WTC11 (cell line): ENCODE measurements around the gene PEAK1. TPM values are rescaled to one million over a fixed set of nuclear protein-coding genes. Genes with fewer than 3 reads are reported as not detected.

ENCODE experiments used
- ATAC-seq: fragments of 200-7000 bp; cut with Tn5 transposase; 2 replicates; pipeline ENCODE4 v1.10.0; 2021; ENCODE audit warnings: mild to moderate bottlenecking, moderate library complexity
- CTCF ChIA-PET: fragments of 300-600 bp; sonication (Branson Sonifier 250); formaldehyde crosslinking; loops from one replicate; lab custom pipeline; 2021; ENCODE audit warnings: antibody characterized with exemption; lab: Charles Lee
- POLR2A ChIA-PET: fragments of 350-600 bp; sonication (Branson Sonifier 250); formaldehyde crosslinking; loops from one replicate; lab custom pipeline; 2021; ENCODE audit warnings: antibody characterized with exemption; lab: Charles Lee
- DNase-seq: peaks from one replicate; pipeline ENCODE4 v3.0.0; 2021; ENCODE audit warnings: low spot score
- H3K27ac Mint-ChIP-seq: 2 replicates; pipeline ENCODE4 v1.8.0; 2021; ENCODE audit warnings: mixed read lengths
- H3K27me3 Mint-ChIP-seq: 2 replicates; pipeline ENCODE4 v1.8.0; 2021; ENCODE audit warnings: low read depth, mild to moderate bottlenecking, moderate library complexity, mixed read lengths
- H3K36me3 Mint-ChIP-seq: 2 replicates; pipeline ENCODE4 v1.8.0; 2021; ENCODE audit warnings: mixed read lengths
- H3K4me1 Mint-ChIP-seq: 2 replicates; pipeline ENCODE4 v1.8.0; 2022; ENCODE audit warnings: mixed read lengths
- H3K4me3 Mint-ChIP-seq: 2 replicates; pipeline ENCODE4 v1.8.0; 2021; ENCODE audit warnings: mild to moderate bottlenecking, moderate library complexity, mixed read lengths
- H3K9me3 Mint-ChIP-seq: 2 replicates; pipeline ENCODE4 v1.8.0; 2021; ENCODE audit warnings: mixed read lengths
- FOXK1 ChIP-seq: sonication (generic); formaldehyde crosslinking; IDR thresholded peaks from 2 replicates; pipeline ENCODE4 v1.8.0; 2022; ENCODE audit warnings: mild to moderate bottlenecking, moderate library complexity, missing genetic modification reagents
- FOXP1 ChIP-seq: sonication (generic); formaldehyde crosslinking; IDR thresholded peaks from 2 replicates; pipeline ENCODE4 v1.8.0; 2022; ENCODE audit warnings: missing genetic modification reagents, mild to moderate bottlenecking, moderate library complexity, borderline replicate concordance
- GABPB1 ChIP-seq: sonication (generic); formaldehyde crosslinking; IDR thresholded peaks from 2 replicates; pipeline ENCODE4 v1.8.1; 2023; ENCODE audit warnings: mild to moderate bottlenecking, missing genetic modification reagents
- HMGA2 ChIP-seq: fragments of 250-450 bp; sonication (Bioruptor Pico); IDR thresholded peaks from 2 replicates; pipeline ENCODE4 v1.4.0; 2021; ENCODE audit warnings: mild to moderate bottlenecking, moderate library complexity
- IRF2 ChIP-seq: sonication (generic); formaldehyde crosslinking; IDR thresholded peaks from 2 replicates; pipeline ENCODE4 v1.8.0; 2022; ENCODE audit warnings: low read depth, missing genetic modification reagents, borderline replicate concordance
- JAZF1 ChIP-seq: fragments of 250-450 bp; sonication (Bioruptor Pico); IDR thresholded peaks from 2 replicates; pipeline ENCODE4 v1.9.0; 2021; ENCODE audit warnings: moderate library complexity, mild to moderate bottlenecking, inconsistent platforms
- MXD4 ChIP-seq: fragments of 250-450 bp; sonication (Bioruptor Pico); IDR thresholded peaks from 2 replicates; pipeline ENCODE4 v1.8.0; 2021; ENCODE audit warnings: mild to moderate bottlenecking, moderate library complexity, borderline replicate concordance
- NFYB ChIP-seq: sonication (generic); formaldehyde crosslinking; conservative IDR thresholded peaks from 2 replicates; pipeline ENCODE4 v1.8.0; 2022; ENCODE audit warnings: low read depth, missing genetic modification reagents
- PRRX2 ChIP-seq: fragments of 250-450 bp; sonication (Bioruptor Pico); IDR thresholded peaks from 2 replicates; pipeline ENCODE4 v1.8.0; 2021; ENCODE audit warnings: mild to moderate bottlenecking
- SOX15 ChIP-seq: fragments of 250-450 bp; sonication (Bioruptor Pico); IDR thresholded peaks from 2 replicates; pipeline ENCODE4 v1.9.0; 2021; ENCODE audit warnings: mild to moderate bottlenecking
- TEAD1 ChIP-seq: sonication (generic); formaldehyde crosslinking; IDR thresholded peaks from 2 replicates; pipeline ENCODE4 v1.8.0; 2022; ENCODE audit warnings: mild to moderate bottlenecking, missing genetic modification reagents
- ZNF317 ChIP-seq: sonication (generic); formaldehyde crosslinking; IDR thresholded peaks from 2 replicates; pipeline ENCODE4 v1.8.1; 2023; ENCODE audit warnings: low read depth, mild to moderate bottlenecking, moderate library complexity, missing genetic modification reagents, borderline replicate concordance
- ZNF396 ChIP-seq: fragments of 250-450 bp; sonication (Bioruptor Pico); IDR thresholded peaks from 2 replicates; pipeline ENCODE4 v1.8.0; 2021; ENCODE audit warnings: mild to moderate bottlenecking, moderate library complexity, borderline replicate concordance
- ZNF423 ChIP-seq: fragments of 250-450 bp; sonication (Bioruptor Pico); IDR thresholded peaks from 2 replicates; pipeline ENCODE4 v2.1.2; 2022; ENCODE audit warnings: mild to moderate bottlenecking, moderate library complexity
- total RNA-seq: library from RNA; stranded (reverse); gene quantifications from 3 replicates; pipeline ENCODE4 v1.2.3, GENCODE V29; 2021
- TF ChIP-seq, protein P1 (sequence below): fragments of 200-600 bp; IDR thresholded peaks from 2 replicates; pipeline ENCODE4 v1.8.0; 2022; ENCODE audit warnings: antibody characterized with exemption
- TF ChIP-seq, protein P2 (sequence below): sonication (generic); formaldehyde crosslinking; IDR thresholded peaks from 2 replicates; pipeline ENCODE4 v1.8.0; 2022; ENCODE audit warnings: missing genetic modification reagents
- TF ChIP-seq, protein P3 (sequence below): sonication (generic); formaldehyde crosslinking; IDR thresholded peaks from 2 replicates; pipeline ENCODE4 v1.8.1; 2023; ENCODE audit warnings: mild to moderate bottlenecking, missing genetic modification reagents, moderate library complexity
- TF ChIP-seq, protein P4 (sequence below): fragments of 250-450 bp; sonication (Bioruptor Pico); IDR thresholded peaks from 2 replicates; pipeline ENCODE4 v1.8.0; 2021; ENCODE audit warnings: mild to moderate bottlenecking
- TF ChIP-seq, protein P5 (sequence below): sonication (generic); formaldehyde crosslinking; IDR thresholded peaks from 2 replicates; pipeline ENCODE4 v1.8.0; 2023; ENCODE audit warnings: missing genetic modification reagents
- TF ChIP-seq, protein P6 (sequence below): sonication (generic); formaldehyde crosslinking; IDR thresholded peaks from 2 replicates; pipeline ENCODE4 v1.8.1; 2022; ENCODE audit warnings: mild to moderate bottlenecking, moderate library complexity, missing genetic modification reagents
- TF ChIP-seq, protein P7 (sequence below): sonication (generic); formaldehyde crosslinking; IDR thresholded peaks from 2 replicates; pipeline ENCODE4 v1.8.1; 2023; ENCODE audit warnings: mild to moderate bottlenecking, missing genetic modification reagents, borderline replicate concordance
- TF ChIP-seq, protein P8 (sequence below): sonication (generic); formaldehyde crosslinking; IDR thresholded peaks from 2 replicates; pipeline ENCODE4 v1.8.1; 2023; ENCODE audit warnings: mild to moderate bottlenecking, missing genetic modification reagents

Gene PEAK1
- total RNA-seq, 1 experiment from 2014 or later, result 49.0 TPM

DNA sequence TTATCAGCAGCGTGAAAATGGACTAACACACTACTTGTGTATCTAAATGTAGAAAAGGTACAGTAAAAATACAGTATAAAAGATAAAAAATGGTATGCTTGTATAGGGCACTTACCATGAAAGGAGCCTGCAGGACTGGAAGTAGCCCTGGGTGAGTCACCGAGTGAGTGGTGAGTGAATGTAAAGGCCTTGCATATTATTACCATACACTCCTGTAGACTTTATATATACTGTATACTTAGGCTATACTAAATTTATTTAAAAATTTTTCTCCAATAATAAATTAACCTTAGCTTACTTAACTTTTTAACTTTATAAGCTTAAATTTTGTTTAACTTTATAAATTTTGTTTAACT lies 281.8 kb downstream of the PEAK1 start:
- TF ChIP-seq, protein P1, sequence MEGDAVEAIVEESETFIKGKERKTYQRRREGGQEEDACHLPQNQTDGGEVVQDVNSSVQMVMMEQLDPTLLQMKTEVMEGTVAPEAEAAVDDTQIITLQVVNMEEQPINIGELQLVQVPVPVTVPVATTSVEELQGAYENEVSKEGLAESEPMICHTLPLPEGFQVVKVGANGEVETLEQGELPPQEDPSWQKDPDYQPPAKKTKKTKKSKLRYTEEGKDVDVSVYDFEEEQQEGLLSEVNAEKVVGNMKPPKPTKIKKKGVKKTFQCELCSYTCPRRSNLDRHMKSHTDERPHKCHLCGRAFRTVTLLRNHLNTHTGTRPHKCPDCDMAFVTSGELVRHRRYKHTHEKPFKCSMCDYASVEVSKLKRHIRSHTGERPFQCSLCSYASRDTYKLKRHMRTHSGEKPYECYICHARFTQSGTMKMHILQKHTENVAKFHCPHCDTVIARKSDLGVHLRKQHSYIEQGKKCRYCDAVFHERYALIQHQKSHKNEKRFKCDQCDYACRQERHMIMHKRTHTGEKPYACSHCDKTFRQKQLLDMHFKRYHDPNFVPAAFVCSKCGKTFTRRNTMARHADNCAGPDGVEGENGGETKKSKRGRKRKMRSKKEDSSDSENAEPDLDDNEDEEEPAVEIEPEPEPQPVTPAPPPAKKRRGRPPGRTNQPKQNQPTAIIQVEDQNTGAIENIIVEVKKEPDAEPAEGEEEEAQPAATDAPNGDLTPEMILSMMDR, result no peak
- TF ChIP-seq HMGA2 (CRISPR knock-in tag), result no peak
- TF ChIP-seq, protein P2, sequence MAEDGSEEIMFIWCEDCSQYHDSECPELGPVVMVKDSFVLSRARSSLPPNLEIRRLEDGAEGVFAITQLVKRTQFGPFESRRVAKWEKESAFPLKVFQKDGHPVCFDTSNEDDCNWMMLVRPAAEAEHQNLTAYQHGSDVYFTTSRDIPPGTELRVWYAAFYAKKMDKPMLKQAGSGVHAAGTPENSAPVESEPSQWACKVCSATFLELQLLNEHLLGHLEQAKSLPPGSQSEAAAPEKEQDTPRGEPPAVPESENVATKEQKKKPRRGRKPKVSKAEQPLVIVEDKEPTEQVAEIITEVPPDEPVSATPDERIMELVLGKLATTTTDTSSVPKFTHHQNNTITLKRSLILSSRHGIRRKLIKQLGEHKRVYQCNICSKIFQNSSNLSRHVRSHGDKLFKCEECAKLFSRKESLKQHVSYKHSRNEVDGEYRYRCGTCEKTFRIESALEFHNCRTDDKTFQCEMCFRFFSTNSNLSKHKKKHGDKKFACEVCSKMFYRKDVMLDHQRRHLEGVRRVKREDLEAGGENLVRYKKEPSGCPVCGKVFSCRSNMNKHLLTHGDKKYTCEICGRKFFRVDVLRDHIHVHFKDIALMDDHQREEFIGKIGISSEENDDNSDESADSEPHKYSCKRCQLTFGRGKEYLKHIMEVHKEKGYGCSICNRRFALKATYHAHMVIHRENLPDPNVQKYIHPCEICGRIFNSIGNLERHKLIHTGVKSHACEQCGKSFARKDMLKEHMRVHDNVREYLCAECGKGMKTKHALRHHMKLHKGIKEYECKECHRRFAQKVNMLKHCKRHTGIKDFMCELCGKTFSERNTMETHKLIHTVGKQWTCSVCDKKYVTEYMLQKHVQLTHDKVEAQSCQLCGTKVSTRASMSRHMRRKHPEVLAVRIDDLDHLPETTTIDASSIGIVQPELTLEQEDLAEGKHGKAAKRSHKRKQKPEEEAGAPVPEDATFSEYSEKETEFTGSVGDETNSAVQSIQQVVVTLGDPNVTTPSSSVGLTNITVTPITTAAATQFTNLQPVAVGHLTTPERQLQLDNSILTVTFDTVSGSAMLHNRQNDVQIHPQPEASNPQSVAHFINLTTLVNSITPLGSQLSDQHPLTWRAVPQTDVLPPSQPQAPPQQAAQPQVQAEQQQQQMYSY (CRISPR knock-in tag), result no peak
- TF ChIP-seq, protein P3, sequence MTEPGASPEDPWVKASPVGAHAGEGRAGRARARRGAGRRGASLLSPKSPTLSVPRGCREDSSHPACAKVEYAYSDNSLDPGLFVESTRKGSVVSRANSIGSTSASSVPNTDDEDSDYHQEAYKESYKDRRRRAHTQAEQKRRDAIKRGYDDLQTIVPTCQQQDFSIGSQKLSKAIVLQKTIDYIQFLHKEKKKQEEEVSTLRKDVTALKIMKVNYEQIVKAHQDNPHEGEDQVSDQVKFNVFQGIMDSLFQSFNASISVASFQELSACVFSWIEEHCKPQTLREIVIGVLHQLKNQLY (CRISPR knock-in tag), result no peak
- TF ChIP-seq ZNF396, result no peak
- TF ChIP-seq PRRX2 (CRISPR knock-in tag), result no peak
- TF ChIP-seq, protein P4, sequence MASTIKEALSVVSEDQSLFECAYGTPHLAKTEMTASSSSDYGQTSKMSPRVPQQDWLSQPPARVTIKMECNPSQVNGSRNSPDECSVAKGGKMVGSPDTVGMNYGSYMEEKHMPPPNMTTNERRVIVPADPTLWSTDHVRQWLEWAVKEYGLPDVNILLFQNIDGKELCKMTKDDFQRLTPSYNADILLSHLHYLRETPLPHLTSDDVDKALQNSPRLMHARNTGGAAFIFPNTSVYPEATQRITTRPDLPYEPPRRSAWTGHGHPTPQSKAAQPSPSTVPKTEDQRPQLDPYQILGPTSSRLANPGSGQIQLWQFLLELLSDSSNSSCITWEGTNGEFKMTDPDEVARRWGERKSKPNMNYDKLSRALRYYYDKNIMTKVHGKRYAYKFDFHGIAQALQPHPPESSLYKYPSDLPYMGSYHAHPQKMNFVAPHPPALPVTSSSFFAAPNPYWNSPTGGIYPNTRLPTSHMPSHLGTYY, result no peak
- no peak for TF ChIP-seq FOXK1 (CRISPR knock-in tag)
- TF ChIP-seq TEAD1 (CRISPR knock-in tag), result no peak
- TF ChIP-seq ZNF423 (CRISPR knock-in tag), result no peak
- TF ChIP-seq JAZF1 (CRISPR knock-in tag), result no peak
- TF ChIP-seq FOXP1 (CRISPR knock-in tag), result no peak
- TF ChIP-seq, protein P5, sequence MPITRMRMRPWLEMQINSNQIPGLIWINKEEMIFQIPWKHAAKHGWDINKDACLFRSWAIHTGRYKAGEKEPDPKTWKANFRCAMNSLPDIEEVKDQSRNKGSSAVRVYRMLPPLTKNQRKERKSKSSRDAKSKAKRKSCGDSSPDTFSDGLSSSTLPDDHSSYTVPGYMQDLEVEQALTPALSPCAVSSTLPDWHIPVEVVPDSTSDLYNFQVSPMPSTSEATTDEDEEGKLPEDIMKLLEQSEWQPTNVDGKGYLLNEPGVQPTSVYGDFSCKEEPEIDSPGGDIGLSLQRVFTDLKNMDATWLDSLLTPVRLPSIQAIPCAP (CRISPR knock-in tag), result no peak
- DNase-seq (no peak), ATAC-seq (no peak)
- Mint-ChIP-seq H3K9me3 (peaks cover 49% of the 10 kb centered on the region), H3K4me3 (no peak overlapping the region), H3K36me3 (peaks cover 58% of the 10 kb centered on the region), H3K27ac (no peak overlapping the region), H3K27me3 (no peaks in the 10 kb centered on the region), H3K4me1 (no peaks in the 10 kb centered on the region)
- POLR2A ChIA-PET, result no interaction called here
- CTCF ChIA-PET, result no interaction called here

DNA sequence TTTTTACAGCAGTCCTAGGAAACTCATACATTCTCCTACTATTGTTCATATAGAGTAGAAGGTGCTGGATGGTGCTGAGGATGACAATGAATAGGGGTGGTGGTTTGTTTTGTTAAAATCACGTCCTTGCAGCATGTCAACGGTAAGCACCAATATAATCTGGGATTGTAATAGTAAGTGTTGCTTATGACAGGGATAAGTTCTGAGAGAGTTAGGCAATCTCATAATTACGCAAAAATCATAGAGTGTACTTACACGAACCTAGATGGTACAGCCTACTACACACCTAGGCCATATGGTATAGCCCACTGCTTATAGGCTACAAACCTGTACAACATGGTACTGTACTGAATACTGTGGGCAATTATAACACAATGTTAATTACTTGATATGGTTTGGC lies 284.7 kb downstream of the PEAK1 start:
- H3K27me3 Mint-ChIP-seq, result no peaks in the 10 kb centered on the region
- CTCF ChIA-PET, result no interaction called here
- no peak for ATAC-seq
- no peak overlapping the region for H3K27ac Mint-ChIP-seq
- H3K4me3 Mint-ChIP-seq, result no peak overlapping the region
- peaks cover 15% of the 10 kb centered on the region for H3K4me1 Mint-ChIP-seq
- POLR2A ChIA-PET, result no interaction called here
- peaks cover 40% of the 10 kb centered on the region for H3K36me3 Mint-ChIP-seq
- H3K9me3 Mint-ChIP-seq, result peaks cover 24% of the 10 kb centered on the region
- no peak for DNase-seq
- TF ChIP-seq MXD4 (CRISPR knock-in tag), result no peak
- TF ChIP-seq, protein P6, sequence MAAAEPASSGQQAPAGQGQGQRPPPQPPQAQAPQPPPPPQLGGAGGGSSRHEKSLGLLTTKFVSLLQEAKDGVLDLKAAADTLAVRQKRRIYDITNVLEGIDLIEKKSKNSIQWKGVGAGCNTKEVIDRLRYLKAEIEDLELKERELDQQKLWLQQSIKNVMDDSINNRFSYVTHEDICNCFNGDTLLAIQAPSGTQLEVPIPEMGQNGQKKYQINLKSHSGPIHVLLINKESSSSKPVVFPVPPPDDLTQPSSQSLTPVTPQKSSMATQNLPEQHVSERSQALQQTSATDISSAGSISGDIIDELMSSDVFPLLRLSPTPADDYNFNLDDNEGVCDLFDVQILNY, result no peak
- no peak for TF ChIP-seq NFYB (CRISPR knock-in tag)
- TF ChIP-seq IRF2 (CRISPR knock-in tag), result no peak
- TF ChIP-seq GABPB1 (CRISPR knock-in tag), result no peak
- no peak for TF ChIP-seq SOX15 (CRISPR knock-in tag)
- TF ChIP-seq, protein P7, sequence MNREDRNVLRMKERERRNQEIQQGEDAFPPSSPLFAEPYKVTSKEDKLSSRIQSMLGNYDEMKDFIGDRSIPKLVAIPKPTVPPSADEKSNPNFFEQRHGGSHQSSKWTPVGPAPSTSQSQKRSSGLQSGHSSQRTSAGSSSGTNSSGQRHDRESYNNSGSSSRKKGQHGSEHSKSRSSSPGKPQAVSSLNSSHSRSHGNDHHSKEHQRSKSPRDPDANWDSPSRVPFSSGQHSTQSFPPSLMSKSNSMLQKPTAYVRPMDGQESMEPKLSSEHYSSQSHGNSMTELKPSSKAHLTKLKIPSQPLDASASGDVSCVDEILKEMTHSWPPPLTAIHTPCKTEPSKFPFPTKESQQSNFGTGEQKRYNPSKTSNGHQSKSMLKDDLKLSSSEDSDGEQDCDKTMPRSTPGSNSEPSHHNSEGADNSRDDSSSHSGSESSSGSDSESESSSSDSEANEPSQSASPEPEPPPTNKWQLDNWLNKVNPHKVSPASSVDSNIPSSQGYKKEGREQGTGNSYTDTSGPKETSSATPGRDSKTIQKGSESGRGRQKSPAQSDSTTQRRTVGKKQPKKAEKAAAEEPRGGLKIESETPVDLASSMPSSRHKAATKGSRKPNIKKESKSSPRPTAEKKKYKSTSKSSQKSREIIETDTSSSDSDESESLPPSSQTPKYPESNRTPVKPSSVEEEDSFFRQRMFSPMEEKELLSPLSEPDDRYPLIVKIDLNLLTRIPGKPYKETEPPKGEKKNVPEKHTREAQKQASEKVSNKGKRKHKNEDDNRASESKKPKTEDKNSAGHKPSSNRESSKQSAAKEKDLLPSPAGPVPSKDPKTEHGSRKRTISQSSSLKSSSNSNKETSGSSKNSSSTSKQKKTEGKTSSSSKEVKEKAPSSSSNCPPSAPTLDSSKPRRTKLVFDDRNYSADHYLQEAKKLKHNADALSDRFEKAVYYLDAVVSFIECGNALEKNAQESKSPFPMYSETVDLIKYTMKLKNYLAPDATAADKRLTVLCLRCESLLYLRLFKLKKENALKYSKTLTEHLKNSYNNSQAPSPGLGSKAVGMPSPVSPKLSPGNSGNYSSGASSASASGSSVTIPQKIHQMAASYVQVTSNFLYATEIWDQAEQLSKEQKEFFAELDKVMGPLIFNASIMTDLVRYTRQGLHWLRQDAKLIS (CRISPR knock-in tag), result no peak
- TF ChIP-seq, protein P8, sequence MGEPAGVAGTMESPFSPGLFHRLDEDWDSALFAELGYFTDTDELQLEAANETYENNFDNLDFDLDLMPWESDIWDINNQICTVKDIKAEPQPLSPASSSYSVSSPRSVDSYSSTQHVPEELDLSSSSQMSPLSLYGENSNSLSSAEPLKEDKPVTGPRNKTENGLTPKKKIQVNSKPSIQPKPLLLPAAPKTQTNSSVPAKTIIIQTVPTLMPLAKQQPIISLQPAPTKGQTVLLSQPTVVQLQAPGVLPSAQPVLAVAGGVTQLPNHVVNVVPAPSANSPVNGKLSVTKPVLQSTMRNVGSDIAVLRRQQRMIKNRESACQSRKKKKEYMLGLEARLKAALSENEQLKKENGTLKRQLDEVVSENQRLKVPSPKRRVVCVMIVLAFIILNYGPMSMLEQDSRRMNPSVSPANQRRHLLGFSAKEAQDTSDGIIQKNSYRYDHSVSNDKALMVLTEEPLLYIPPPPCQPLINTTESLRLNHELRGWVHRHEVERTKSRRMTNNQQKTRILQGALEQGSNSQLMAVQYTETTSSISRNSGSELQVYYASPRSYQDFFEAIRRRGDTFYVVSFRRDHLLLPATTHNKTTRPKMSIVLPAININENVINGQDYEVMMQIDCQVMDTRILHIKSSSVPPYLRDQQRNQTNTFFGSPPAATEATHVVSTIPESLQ (CRISPR knock-in tag), result no peak
- no peak for TF ChIP-seq ZNF317 (CRISPR knock-in tag)
